HG02840 (cell line): Measurements from ENCODE around the gene CEMIP.

Experiments used
- ATAC-seq: cut with Tn5 transposase; IDR thresholded peaks from one replicate; pipeline ENCODE4 v1.9.1; 2021; ENCODE audit warnings: mild to moderate bottlenecking, moderate library complexity, moderate number of reproducible peaks; ENCODE audit not compliant: unreplicated experiment, low FRiP score

Gene CEMIP

DNA sequence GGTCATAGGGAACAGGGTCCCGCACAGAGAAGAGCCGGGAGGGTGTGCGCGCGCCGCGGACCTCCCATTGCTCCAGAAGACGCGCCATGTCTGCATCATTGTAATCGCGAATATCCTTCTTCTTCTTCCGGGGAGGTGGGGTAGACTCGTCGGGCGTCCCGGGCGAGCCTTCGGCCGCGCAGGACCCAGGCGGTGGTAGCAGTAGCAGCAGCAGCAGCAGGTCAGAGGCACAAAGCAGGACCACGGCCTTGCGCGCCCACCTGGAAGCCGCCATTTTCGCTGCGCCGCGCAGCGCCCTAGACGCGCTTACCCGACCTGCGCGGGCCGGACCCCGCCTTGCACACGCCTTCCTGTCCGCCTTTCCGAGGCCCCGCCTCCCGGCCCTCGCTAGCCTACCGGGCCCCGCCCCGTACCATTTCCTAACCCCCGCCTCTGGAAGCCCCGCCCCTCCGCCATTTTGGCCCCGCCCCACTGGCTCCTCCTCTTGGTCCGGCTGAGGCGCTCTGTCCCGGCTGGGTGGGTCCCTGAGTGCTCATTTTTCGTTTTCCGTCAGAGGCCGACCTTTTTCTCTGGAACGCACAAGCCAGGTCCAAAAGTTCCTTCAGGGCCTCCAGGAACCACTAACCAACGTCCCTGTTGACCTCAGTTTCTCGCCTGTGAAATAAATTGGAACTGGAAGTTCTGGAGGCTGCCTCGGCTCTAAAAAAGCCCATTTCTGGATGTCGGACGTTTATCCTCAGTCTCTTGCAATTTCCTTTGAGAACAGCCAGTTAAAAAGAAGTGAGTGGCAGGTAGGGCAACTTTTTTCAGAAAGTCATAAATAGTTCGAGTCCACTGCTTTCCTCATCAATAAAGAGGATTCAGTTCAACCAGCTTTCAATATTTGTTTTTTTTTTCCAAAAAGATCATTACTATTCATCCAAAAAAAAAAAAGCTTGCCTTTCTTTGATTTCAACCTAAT, 210.6 kb downstream of the CEMIP start, which contains the start of gene MESD:
TSS of gene MESD (minus strand) at position 302 of the 961 bp plus-strand sequence. CDS start at position 274, 28 bp downstream.
- peak; percentile 95 for ATAC-seq

- ATAC-seq, result no peak
These were observed 211.8 kb downstream of the CEMIP start for GRCh38 chr15:80990955-80991354.

GRCh38 chr15:80991421-80991820, 212.3 kb downstream of the CEMIP start:
- ATAC-seq, result no peak

GRCh38 chr15:80992006-80992405, 212.8 kb downstream of the CEMIP start:
- no peak for ATAC-seq

GRCh38 chr15:80992441-80992840, 213.3 kb downstream of the CEMIP start:
- no peak for ATAC-seq

- ATAC-seq, result no peak
These were observed 217.1 kb downstream of the CEMIP start for GRCh38 chr15:80996247-80996646.

- ATAC-seq, result no peak
These were observed 218.5 kb downstream of the CEMIP start for GRCh38 chr15:80997692-80998091.

GRCh38 chr15:80998251-80998650, 219.1 kb downstream of the CEMIP start:
- no peak for ATAC-seq

- ATAC-seq, result no peak
These were observed 220.5 kb downstream of the CEMIP start for GRCh38 chr15:80999623-81000036.

GRCh38 chr15:81000144-81000623, 221.0 kb downstream of the CEMIP start:
- no peak for ATAC-seq

DNA sequence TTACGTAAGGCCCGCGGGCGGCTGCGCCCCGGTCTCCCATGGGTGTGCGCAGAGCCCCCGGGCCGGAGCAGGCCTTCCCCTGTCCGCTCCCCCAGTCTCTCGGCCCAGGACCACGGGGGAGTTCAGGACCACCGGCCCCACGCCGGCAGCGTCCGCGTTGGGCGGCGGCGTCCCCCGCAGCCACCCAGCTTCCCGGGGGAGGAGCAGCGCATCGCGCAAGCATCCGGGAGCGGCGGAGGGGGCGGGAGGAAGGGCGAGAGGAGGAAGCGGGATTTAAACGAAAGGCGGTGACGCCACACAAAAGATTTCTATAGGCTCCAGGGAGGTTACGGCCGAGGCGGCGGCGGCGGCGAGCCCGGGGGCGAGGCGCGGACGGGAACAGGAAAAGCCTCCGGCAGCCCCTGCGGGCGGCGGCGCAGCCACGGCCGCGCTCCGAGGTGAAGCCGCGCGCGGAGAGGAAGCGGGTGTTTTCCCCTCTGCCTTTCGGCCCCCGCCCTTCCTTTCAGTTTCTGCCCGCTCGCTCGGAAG, 221.5 kb downstream of the CEMIP start, which contains the start of gene TLNRD1:
TSS of gene TLNRD1 (plus strand) at position 300 of the 528 bp plus-strand sequence. CDS start 1,349 bp downstream, outside the sequence.
- peak; percentile 62 for ATAC-seq
